H7 (cell line): ENCODE results near the gene DMRTC2. TPM values are rescaled to one million over a fixed set of nuclear protein-coding genes. Genes with fewer than 3 reads are reported as not detected.

ENCODE experiments used
- DNase-seq: peaks from one replicate; pipeline ENCODE4 v3.0.0; 2012
- H3K27me3 ChIP-seq: 2 replicates; pipeline ENCODE4 v1.6.0; 2011; ENCODE audit warnings: mild to moderate bottlenecking, low read length; ENCODE audit not compliant: control insufficient read depth, insufficient read depth
- H3K36me3 ChIP-seq: replicated peaks from 2 replicates; pipeline ENCODE4 v1.5.1; 2011; ENCODE audit warnings: low read length; ENCODE audit not compliant: control insufficient read depth, insufficient read depth
- H3K4me3 ChIP-seq: 2 replicates; pipeline ENCODE4 v1.5.1; 2011; ENCODE audit warnings: low read depth, mild to moderate bottlenecking, control low read depth, low read length, moderate library complexity; ENCODE audit not compliant: insufficient read depth
- total RNA-seq: library from RNA; depleted of rRNA; stranded (reverse); fragments of >200 nt; shearing (Covaris generic); gene quantifications from 2 replicates; pipeline ENCODE4 v1.2.3, GENCODE V29; 2014; rRNA removed

Gene DMRTC2
- total RNA-seq: not detected in 2 replicates

DNA sequence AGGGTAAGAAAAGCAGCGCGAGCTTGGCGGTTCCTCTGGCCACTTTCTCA is at the start of gene DMRTC2:
DMRTC2 (plus strand) TSS at position 42 of the 50 bp plus-strand sequence. CDS start 2,387 bp downstream, outside the sequence.
- Histone ChIP-seq H3K36me3 (no peaks in the 10 kb centered on the region), H3K27me3 (no peaks in the 10 kb centered on the region)

GRCh38 chr19:41796362-41796761 is 48.5 kb upstream of the DMRTC2 start, which contains the start of gene CEACAM3:
TSS of gene CEACAM3 (plus strand) at chr19:41796587. CDS start at chr19:41796678, 91 bp downstream.
- no peak for DNase-seq
- H3K27me3 ChIP-seq: no peaks in the 10 kb centered on the region
- H3K4me3 ChIP-seq: no peak within 1 kb of the TSS
- no peaks in the 10 kb centered on the region for H3K36me3 ChIP-seq

More for the DNA sequence above, at the start of gene DMRTC2:
- no peak within 1 kb of the TSS for H3K4me3 ChIP-seq
- DNase-seq: no peak

- no peak for DNase-seq
- Histone ChIP-seq H3K4me3 (no peak overlapping the region), H3K36me3 (no peaks in the 10 kb centered on the region), H3K27me3 (no peaks in the 10 kb centered on the region)
Measured at GRCh38 chr19:41796901-41797300, 47.9 kb upstream of the DMRTC2 start.

DNA sequence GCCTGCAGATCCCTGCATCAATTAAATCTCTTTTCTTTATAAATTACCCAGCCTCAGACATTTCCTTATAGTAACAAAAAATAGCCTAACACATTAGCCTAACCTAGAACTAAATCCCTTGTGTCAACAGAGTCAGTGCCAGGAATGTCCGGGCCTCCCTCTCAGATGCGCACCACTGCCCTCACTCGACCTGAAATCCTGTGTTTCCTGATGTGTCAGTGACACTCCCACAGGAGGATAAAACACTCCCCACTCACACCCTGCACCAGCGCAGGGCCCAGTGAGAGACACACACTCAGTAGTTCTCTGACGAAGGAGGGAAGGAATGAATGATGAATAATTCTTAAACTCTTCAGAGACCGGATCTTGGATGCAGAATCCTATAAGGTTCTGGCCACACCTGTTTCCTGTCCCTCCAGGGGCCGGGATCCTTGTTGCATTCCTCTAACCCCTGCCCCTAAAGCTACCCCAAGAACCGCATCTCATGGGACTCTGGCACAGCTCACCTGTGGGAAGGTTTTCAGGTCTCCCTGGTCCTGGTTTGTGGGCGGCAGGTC is 45.3 kb upstream of the DMRTC2 start:
- no peak for DNase-seq
- H3K36me3 ChIP-seq: no peaks in the 10 kb centered on the region
- no peak overlapping the region for H3K4me3 ChIP-seq
- H3K27me3 ChIP-seq: no peaks in the 10 kb centered on the region

DNA sequence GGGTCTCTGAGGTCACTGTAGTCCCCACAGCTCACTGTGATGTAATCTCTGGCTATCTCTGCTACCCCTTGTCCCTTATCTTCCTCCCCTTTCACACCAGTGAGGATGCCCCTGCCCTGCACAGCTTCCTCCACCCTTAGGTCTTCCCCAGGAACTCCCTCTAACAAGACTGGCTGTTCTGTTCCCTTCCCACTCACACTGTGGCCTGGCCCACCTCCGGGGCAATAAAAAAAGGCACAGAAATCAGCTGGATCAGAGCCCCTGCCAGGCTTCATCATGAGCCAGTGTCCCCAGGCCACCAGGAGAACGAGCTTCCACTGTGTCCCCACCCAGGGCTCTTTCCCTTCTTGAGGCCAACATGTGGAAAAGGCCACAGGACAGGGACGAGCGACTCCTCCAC is 43.8 kb upstream of the DMRTC2 start:
- Histone ChIP-seq H3K36me3 (no peaks in the 10 kb centered on the region), H3K4me3 (no peak overlapping the region), H3K27me3 (no peaks in the 10 kb centered on the region)
- no peak for DNase-seq

DNA sequence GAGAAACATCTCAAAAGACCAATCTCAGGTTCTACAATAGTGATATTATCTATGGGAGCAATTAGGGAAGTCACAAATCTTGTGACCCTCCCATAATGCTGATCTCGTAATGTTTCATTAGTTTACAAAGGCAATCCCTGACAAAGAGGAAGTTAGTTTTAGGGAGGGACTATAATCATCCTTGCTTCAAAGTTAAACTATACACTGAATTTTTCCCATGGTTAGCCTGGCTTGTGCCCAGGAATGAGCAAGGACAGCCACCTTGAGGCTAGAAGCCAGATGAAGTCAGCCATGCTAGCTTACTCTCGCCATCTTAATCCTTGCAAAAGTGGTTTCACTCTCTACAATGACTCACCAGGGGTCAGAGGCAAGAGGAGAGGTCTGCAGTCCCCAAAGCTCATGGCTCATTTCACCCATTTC is 43.0 kb upstream of the DMRTC2 start:
- Histone ChIP-seq H3K36me3 (no peaks in the 10 kb centered on the region), H3K27me3 (no peaks in the 10 kb centered on the region), H3K4me3 (no peak overlapping the region)
- no peak for DNase-seq

DNA sequence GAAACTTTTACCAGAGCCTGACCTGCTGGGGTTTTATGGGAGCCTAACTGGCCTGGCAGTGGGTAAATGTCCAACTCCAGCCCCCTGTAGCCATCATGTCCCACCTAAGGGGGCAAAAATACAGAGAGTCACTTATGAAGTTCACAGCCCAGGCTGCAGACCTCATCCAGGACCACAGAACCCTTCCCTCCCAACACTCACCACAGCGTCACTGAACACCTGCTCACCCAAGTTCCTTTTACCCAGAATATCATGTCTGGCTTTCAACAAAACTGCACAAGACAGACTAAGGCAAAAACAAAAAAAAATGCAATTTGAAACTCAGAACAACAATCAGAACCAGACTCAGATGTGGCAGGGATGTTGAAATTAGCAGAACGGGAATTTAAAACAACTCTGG is 42.1 kb upstream of the DMRTC2 start:
- Histone ChIP-seq H3K27me3 (no peaks in the 10 kb centered on the region), H3K36me3 (no peaks in the 10 kb centered on the region), H3K4me3 (no peak overlapping the region)
- no peak for DNase-seq

- no peak for DNase-seq
- Histone ChIP-seq H3K4me3 (no peak overlapping the region), H3K36me3 (no peaks in the 10 kb centered on the region), H3K27me3 (no peaks in the 10 kb centered on the region)
Measured at GRCh38 chr19:41804336-41804735, 40.5 kb upstream of the DMRTC2 start.

- H3K4me3 ChIP-seq: no peak overlapping the region
- no peaks in the 10 kb centered on the region for H3K27me3 ChIP-seq
- no peak for DNase-seq
- H3K36me3 ChIP-seq: no peaks in the 10 kb centered on the region
Measured at GRCh38 chr19:41807176-41807575, 37.7 kb upstream of the DMRTC2 start.

GRCh38 chr19:41808663-41809566 is 35.9 kb upstream of the DMRTC2 start:
- Histone ChIP-seq H3K27me3 (no peaks in the 10 kb centered on the region), H3K36me3 (no peaks in the 10 kb centered on the region), H3K4me3 (no peak overlapping the region)
- no peak for DNase-seq

GRCh38 chr19:41810301-41810700 is 34.5 kb upstream of the DMRTC2 start:
- H3K27me3 ChIP-seq: no peaks in the 10 kb centered on the region
- no peak for DNase-seq
- H3K36me3 ChIP-seq: no peaks in the 10 kb centered on the region
- H3K4me3 ChIP-seq: no peak overlapping the region

DNA sequence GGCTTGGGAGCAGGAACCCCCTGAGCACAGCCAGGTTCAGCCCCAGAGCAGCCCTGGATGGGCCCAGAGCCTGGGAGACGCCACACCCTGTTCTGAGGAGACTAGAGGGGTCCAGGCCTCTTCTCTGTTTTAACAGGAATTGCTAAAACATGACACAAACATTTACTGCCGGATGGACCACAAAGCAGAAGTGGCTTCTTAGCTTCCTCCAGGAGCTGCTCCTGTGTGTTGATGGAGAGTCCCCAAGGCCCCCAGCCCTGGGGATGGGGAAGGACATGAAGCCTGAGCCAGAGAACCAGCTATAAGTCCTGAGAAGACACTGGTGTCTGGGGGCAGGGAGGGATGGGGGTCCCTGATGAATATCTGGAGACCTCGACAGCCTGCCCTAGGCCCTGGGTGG is 33.8 kb upstream of the DMRTC2 start:
- no peaks in the 10 kb centered on the region for H3K27me3 ChIP-seq
- no peaks in the 10 kb centered on the region for H3K36me3 ChIP-seq
- DNase-seq: no peak
- no peak overlapping the region for H3K4me3 ChIP-seq

- DNase-seq: no peak
- Histone ChIP-seq H3K4me3 (no peak overlapping the region), H3K27me3 (no peaks in the 10 kb centered on the region), H3K36me3 (no peaks in the 10 kb centered on the region)
Measured at GRCh38 chr19:41811981-41812380, 32.9 kb upstream of the DMRTC2 start.

DNA sequence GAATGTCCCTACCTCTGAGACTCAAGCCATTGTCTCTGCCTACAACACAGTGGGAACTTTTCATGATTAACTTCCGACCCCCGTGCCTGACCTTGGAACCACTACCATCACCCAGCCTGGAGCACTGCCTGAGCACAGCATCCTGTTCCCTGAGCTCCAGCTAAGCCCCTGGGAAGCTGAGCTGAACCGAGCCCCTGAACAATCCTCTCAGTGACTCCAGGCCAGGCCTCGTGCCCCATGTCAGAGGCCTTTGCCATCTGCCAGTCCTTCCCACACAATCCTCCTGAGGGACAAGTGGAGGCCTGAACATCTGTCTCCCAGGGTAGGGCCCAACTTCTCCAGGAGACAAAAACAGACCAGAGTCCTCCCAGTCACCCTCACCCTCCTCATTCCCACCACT is 30.9 kb upstream of the DMRTC2 start:
- no peaks in the 10 kb centered on the region for H3K27me3 ChIP-seq
- no peak for DNase-seq
- no peaks in the 10 kb centered on the region for H3K36me3 ChIP-seq
- H3K4me3 ChIP-seq: no peak overlapping the region

DNA sequence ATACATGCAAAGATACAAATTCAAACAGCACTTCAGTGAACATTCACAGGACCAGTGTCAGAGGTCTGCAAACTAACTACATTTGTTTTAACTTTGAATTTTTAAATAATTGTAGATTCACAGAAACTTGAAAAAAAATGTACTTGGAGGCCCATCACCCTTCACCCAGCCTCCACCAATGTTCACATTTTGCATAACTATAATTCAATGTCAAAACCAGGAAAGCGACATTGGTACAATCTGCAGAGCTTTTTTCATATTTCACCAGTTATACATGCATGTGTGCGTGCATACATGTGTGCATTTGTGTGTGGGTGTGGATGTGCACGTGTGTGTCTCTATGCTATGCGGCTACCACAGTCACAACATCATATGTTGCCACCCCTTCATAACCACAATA is 29.5 kb upstream of the DMRTC2 start:
- H3K4me3 ChIP-seq: no peak overlapping the region
- no peaks in the 10 kb centered on the region for H3K36me3 ChIP-seq
- no peaks in the 10 kb centered on the region for H3K27me3 ChIP-seq
- no peak for DNase-seq

- no peak overlapping the region for H3K4me3 ChIP-seq
- DNase-seq: no peak
- no peaks in the 10 kb centered on the region for H3K36me3 ChIP-seq
- H3K27me3 ChIP-seq: no peaks in the 10 kb centered on the region
Measured at GRCh38 chr19:41816761-41817160, 28.1 kb upstream of the DMRTC2 start.
